ENCODE measurements around the gene HNRNPL.
"Not testable (repeated sequence)": the region's sequence is repeated elsewhere in the genome, so short reads cannot be mapped to it uniquely, and the experiment has no call there.

Gene HNRNPL

DNA sequence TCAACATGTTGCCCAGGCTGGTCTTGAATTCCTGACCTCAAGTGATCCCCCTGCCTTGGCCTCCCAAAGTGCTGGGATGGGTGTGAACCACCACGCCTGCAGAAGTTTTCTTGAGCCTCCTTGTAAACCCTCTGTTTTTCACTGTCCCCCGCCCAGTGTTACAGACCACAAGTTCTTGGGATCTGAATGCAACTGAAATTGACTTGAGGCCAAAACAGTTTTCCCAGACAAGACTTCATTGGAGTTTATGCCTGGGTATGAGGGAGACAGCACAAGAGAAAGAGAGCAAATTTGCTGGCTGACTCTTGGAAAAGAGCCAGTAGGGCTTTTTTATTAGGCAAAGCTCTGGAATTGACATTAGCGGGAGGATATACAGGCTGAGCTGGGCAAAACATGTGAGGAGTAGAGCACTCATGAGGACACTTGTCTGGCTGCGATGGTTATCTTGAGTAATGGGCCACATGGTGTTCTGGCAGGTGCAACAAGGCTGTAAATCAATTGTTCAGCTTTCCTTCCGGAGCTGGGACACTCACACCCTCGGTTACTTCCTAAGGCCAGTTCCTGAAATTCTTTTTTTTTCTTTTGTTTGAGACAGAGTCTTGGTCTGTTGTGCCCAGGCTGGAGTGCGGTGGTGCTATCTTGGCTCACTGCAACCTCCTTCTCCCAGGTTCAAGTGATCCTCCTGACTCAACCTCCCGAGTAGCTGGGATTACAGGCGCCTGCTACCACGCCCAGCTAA, 12.7 kb upstream of the HNRNPL start:
- DNase-seq (ENCODE audit: extremely low spot score), result no peak
- ChIA-PET POLR2A (interaction anchor here (0.8 to 0.9 kb wide), 2 partner anchors 13 to 31 kb away, joined by 3 read pairs; partner anchors contain the start of gene ECH1), CTCF (interaction anchor here (1.0 to 2.6 kb wide), 7 partner anchors 10 to 68 kb away, joined by 3 to 17 read pairs (median 5); partner anchors contain the start of genes MRPS12 and SARS2)
- TF ChIP-seq, protein P1, sequence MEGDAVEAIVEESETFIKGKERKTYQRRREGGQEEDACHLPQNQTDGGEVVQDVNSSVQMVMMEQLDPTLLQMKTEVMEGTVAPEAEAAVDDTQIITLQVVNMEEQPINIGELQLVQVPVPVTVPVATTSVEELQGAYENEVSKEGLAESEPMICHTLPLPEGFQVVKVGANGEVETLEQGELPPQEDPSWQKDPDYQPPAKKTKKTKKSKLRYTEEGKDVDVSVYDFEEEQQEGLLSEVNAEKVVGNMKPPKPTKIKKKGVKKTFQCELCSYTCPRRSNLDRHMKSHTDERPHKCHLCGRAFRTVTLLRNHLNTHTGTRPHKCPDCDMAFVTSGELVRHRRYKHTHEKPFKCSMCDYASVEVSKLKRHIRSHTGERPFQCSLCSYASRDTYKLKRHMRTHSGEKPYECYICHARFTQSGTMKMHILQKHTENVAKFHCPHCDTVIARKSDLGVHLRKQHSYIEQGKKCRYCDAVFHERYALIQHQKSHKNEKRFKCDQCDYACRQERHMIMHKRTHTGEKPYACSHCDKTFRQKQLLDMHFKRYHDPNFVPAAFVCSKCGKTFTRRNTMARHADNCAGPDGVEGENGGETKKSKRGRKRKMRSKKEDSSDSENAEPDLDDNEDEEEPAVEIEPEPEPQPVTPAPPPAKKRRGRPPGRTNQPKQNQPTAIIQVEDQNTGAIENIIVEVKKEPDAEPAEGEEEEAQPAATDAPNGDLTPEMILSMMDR (IDR thresholded peaks at IDR 0.05; ENCODE audit: control extremely low read depth, extremely low read depth, low read depth, missing control alignments), result no peak

DNA sequence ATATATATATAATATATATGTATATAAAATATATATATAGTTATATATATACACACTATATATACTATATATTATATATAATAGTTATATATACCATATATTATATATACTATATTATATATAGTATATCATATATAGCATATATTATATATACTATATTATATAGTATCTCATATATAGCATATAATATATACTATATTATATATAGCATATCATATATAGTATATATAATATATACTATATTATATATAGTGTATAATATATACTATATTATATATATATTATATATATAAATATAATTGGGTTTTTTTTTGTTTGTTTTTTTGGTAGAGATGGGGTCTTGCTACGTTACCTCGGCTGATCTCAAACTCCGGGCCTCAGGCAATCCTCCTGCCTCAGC, 11.6 kb upstream of the HNRNPL start:
- TF ChIP-seq, protein P1 (IDR thresholded peaks at IDR 0.05; ENCODE audit: control extremely low read depth, extremely low read depth, low read depth, missing control alignments), result no peak
- ChIA-PET CTCF (interaction anchor here (1.1 to 2.6 kb wide), 9 partner anchors 8 to 459 kb away, joined by 3 to 13 read pairs (median 4); partner anchors contain the start of genes ECH1, FAM98C, MRPS12 and SARS2), POLR2A (interaction anchor here (0.6 kb wide), 2 partner anchors 15 to 277 kb away, joined by 3 read pairs; no protein-coding TSS in a partner anchor)
- DNase-seq (ENCODE audit: extremely low spot score), result no peak

- DNase-seq (ENCODE audit: extremely low spot score); POLR2A ChIA-PET: not testable (repeated sequence)
- CTCF ChIA-PET, result interaction anchor here (1.7 to 2.6 kb wide), 2 partner anchors 10 to 16 kb away, joined by 4 to 13 read pairs; no protein-coding TSS in a partner anchor
Measured at GRCh38 chr19:38859631-38860204, 9.9 kb upstream of the HNRNPL start.

- POLR2A ChIA-PET, result interaction anchor here (0.6 kb wide), 1 partner anchor 51 kb away, joined by 3 read pairs; no protein-coding TSS in a partner anchor
- TF ChIP-seq, protein P1 (IDR thresholded peaks at IDR 0.05; ENCODE audit: control extremely low read depth, extremely low read depth, low read depth, missing control alignments), result no peak
- CTCF ChIA-PET, result interaction anchor here (0.9 to 2.4 kb wide), 4 partner anchors 9 to 22 kb away, joined by 3 to 19 read pairs (median 4); partner anchors contain the start of gene RINL
- no peak for DNase-seq (ENCODE audit: extremely low spot score)
Measured at GRCh38 chr19:38856813-38857212, 7.0 kb upstream of the HNRNPL start.

- CTCF ChIA-PET; POLR2A ChIA-PET; DNase-seq (ENCODE audit: extremely low spot score): not testable (repeated sequence)
Measured at GRCh38 chr19:38855751-38856150, 6.0 kb upstream of the HNRNPL start.

DNA sequence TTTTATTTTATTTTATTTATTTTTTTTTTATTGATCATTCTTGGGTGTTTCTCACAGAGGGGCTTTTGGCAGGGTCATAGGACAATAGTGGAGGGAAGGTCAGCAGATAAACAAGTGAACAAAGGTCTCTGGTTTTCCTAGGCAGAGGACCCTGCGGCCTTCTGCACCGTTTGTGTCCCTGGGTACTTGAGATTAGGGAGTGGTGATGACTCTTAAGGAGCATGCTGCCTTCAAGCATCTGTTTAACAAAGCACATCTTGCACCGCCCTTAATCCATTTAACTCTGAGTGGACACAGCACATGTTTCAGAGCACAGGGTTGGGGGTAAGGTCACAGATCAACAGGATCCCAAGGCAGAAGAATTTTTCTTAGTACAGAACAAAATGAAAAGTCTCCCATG, 5.2 kb upstream of the HNRNPL start:
- CTCF ChIA-PET; POLR2A ChIA-PET; DNase-seq (ENCODE audit: extremely low spot score): not testable (repeated sequence)

- ChIA-PET POLR2A (interaction anchor here (0.7 kb wide), 1 partner anchor 13 kb away, joined by 3 read pairs; no protein-coding TSS in a partner anchor), CTCF (interaction anchor here (0.7 to 1.7 kb wide), 5 partner anchors 8 to 18 kb away, joined by 3 to 7 read pairs (median 5); no protein-coding TSS in a partner anchor)
- DNase-seq (ENCODE audit: extremely low spot score), result no peak
- TF ChIP-seq, protein P1 (IDR thresholded peaks at IDR 0.05; ENCODE audit: control extremely low read depth, extremely low read depth, low read depth, missing control alignments), result no peak
Measured at GRCh38 chr19:38853214-38853613, 3.4 kb upstream of the HNRNPL start.
